Stimulated activated CD4-positive, alpha-beta T cell treated with anti-CD3 and anti-CD28 coated beads, Interleukin-1b, Interleukin-23, amount 100 ng/mL, for 24 hours (primary cell): ENCODE data around the gene NECTIN4.
"Not testable (repeated sequence)": the region's sequence is repeated elsewhere in the genome, so short reads cannot be mapped to it uniquely, and the experiment has no call there.

Experiments used
- DNase-seq, 4 experiments: peaks; one replicate each; pipeline ENCODE4 v3.0.0-alpha.2; 2020; ENCODE audit warnings: low read depth in 4 of 4, low spot score in 1 of 4

The NECTIN4 gene

DNA sequence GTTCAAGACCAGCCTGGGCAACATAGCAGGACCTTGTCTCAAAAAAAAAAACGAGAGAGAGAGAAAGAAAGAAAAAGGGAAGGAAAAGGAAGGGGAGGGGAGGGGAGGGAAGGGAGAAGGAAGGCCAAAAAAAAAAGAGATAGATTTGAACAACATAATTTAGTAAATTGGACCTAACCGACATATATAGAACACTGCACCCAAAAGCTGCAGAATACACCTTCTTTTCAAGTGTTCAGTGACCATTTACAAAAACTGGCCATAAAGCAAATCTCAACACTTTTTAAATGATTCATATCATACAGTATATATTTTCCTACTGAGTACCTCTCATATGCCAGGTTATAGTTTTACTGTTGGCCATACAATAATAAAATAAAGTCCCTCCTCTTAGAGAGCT lies 57.5 kb downstream of the NECTIN4 start:
- no peak for DNase-seq

DNA sequence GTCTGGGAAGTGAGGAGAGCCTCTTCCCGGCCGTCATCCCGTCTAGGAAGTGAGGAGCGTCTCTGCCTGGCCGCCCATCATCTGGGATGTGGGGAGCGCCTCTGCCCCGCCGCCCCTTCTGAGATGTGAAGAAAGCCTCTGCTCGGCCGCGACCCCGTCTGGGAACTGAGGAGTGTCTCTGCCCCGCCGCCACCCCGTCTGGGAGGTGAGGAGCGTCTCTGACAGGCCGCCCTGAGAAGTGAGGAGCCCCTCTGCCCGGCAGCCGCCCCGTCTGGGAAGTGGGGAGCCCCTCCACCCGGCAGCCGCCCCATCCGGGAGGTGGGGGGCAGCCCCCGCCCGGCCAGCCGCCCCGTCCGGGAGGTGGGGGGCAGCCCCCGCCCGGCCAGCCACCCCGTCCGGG lies 59.9 kb downstream of the NECTIN4 start:
- DNase-seq: not testable (repeated sequence)

DNA sequence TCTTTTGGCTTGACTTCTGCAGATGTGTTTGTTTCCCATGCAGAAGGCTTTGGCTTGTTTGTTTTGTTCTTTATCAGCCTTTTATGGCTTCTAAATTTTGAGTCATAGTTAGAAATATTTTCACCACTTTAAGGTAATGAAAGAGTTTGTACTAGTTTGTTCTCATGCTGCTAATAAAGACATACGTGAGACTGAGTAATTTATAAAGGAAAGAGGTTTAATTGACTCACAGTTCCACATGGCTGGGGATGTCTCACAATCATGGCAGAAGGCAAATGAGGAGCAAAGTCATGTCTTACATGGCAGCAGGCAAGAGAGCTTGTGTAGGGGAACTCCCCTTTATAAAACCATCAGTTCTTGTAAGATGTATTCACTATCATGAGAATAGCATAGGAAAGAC lies 62.4 kb downstream of the NECTIN4 start:
- not testable (repeated sequence) for DNase-seq

DNA sequence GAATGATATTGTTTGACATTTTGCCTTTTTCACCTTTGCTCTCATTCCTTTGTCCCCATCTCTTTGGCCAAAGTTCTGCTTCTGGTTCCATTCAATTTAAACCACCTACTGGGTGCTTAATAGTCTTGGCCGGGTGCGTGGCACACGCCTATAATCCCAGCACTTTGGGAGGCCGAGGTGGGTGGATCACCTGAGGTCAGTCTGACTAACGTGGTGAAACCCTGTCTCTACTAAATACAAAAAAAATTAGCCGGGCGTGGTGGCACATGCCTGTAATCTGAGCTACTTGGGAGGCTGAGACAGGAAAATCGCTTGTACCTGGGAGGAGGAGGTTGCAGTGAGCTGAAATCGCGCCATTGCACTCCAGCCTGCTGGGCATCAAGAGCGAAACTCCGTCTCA lies 66.9 kb downstream of the NECTIN4 start:
- DNase-seq: not testable (repeated sequence)

DNA sequence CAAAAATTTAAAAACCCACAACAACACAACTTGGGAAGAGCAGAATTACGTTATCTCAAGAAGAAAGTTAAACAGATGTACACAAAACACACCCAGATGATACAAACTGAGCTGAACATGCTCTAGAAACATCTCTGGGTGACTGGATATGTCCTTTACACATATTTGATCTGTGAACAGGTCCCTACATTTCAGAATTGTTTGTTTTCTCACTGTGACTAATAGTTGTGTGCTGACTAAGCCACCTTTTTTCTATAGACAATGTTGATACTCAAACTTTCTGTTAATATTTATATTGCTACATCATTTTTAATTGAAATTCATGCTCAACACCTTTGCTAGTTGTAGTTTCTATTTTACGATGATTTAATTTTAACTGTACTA lies 67.4 kb downstream of the NECTIN4 start:
- no peak for DNase-seq

GRCh38 chr1:161021165-161021969 lies 68.0 kb downstream of the NECTIN4 start:
- peak; percentile 63 to 77 (median 68) for DNase-seq
